ENCODE measurements around the gene HIPK4.
"Not testable (repeated sequence)": the region's sequence is repeated elsewhere in the genome, so short reads cannot be mapped to it uniquely, and the experiment has no call there.

Gene HIPK4

DNA sequence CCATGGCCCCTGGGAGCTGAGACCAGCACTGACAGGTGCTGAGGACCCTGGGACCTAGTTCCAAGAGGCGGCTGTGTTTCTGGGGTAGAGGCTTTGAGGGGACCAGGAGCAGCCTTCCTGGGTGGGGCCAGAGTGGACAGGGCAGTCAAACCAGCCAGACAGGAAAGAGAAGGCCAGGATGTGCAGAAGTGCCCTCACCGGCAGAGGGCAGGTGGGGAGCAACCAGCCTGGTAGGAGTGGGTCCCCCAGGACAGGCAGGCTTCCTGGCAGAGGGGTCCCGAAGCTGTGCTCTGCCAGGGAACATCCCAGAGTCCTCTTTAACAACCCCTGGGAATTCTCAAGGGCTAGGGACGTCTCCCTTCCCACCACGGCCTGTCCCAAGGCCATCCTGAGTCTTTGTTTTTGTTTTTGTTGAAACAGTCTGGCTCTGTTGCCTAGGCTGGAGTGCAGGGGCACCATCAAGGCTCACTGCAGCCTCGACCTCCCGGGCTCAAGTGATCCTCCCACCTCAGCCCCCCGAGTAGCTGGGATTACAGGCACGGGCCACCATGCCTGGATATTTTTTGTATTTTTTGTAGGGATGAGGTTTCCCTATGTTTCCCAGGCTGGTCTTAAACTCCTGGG, 3.0 kb upstream of the HIPK4 start:
- DNase-seq: no peak

DNA sequence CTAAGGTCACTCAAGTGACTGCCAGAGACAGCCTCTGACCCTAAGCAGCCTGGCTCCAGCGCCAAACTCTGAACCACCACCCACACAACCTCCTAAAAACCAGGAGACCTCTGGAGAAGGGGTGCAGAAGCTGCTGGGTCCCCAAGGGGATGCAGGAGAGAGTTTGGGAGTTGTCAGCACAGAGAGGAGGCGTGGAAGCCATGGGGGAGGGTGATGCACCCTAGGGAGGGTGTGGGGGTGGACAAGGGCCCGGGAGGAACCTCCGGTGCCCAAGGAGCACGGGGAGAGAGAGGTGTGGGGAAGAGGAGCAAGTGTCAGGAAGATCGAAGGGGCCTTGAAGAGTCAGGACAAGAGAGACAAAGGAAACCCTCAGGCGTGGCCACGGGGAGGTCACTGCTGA, 2.1 kb upstream of the HIPK4 start:
- no peak for DNase-seq

DNA sequence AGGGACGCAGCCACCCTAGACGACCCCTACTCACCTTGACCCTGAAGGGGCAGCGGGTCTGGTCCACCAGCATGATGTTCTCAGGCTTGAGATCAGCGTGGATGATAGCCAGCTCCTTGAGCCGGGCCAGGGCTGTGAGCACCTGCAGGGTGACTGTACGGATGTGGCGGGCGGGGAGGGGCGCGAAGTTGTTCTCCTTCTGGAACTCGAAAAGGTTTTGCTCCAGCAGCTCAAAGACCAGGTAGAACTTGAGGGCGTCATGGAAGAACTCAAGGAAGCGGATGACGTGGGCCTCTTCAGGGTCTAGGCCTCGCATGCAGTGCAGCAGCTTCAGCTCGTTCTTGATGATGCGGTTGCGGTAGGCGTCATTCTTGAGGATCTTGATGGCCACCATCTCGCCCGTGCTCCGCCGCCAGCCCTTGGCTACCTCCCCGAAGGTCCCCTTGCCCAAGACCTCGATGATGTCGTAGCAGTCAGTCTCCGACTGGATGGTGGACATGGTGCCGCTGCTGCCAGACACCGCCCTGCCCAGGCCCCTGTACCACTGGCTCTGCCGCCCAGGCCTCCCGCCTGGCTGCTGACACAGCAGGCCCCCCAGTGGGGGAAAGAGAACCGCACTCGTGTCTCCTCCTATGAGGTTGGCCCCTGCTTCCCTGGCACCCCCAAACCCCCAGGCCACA, 437 bp downstream of the HIPK4 start:
- DNase-seq: no peak

DNA sequence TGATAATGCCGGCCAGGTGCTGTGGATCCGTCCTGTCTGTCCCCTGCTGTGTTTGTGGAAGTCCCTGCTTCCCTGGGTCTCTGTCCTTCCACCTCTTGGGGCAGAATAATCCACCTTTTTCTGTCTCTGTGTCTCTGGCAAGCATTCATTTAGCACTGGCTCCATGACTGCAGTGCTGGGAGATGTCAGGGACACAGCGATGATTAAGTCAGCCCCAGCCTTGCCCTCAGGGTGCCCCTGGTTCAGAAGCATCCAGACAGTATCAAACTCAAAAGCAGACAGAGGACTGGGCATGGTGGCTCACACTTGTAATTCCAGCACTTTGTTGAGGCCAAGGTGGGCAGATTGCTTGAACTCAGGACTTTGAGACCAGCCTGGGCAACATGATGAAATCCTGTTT, 1.5 kb downstream of the HIPK4 start:
- no peak for DNase-seq

DNA sequence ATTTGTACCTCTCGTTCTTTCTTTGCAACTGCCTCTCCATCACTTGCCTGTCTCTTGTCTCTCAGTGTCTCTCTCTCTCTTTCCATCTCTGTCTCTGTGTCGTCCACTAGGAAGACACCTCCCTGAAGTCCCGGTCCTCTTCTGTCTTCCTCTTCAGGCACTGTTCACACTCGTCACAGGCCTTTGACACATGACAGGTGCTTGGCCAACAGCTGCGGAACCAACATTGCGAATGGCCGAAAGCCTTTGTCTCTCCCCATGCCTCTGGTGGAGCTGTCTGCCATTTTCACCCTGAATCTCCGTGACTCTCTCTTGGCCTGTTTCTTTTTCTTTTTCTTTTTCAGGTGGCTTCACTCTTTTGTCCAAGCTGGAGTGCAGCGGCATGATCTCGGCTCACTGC, 2.8 kb downstream of the HIPK4 start:
- DNase-seq: no peak

DNA sequence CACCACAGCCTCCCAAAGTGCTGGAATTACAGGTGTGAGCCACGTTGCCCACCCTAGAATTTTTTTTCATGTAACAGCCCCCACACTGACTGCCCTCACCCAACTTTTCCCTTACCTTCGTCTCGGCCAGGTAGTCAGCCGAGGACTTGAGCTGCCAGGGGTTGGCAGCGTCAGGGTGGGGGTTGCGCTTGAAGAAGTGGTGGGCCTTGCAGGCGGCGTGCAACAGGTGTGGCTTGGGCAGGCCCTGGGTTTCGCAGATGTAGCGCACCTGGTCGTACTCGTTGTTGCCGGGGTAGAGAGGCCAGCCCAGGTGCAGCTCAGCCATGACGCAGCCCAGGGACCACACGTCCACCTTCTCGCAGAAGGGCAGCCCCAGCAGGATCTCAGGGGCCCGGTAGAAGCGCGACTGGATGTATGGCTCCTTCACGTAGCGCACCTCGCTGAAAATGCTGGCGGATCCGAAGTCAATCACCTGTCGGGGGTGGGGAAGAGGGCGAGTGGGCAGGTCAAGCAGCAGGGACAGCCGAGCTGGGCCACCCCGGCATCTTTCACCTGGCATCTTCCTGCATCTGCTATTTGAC, 6.2 kb downstream of the HIPK4 start:
- DNase-seq: no peak

DNA sequence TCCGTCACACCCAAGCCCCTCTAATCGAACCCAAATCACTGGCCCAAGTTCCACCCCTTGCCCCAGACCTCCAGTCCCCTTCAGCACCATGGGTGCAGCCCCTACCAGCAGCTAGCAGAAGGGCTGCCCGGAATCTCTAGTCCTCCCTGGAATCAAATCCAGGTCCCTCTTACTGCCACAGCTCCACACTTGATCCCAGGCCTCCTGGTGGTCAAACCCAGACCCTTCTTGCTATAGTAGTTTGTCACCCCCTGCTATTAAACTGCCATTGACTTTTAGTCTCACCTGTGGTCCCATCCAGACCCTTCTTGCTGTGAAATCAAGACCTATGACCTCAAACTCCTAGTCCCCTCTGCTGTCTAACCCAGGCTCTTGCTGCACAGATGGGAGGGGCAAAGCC, 8.7 kb downstream of the HIPK4 start:
- DNase-seq: no peak

DNA sequence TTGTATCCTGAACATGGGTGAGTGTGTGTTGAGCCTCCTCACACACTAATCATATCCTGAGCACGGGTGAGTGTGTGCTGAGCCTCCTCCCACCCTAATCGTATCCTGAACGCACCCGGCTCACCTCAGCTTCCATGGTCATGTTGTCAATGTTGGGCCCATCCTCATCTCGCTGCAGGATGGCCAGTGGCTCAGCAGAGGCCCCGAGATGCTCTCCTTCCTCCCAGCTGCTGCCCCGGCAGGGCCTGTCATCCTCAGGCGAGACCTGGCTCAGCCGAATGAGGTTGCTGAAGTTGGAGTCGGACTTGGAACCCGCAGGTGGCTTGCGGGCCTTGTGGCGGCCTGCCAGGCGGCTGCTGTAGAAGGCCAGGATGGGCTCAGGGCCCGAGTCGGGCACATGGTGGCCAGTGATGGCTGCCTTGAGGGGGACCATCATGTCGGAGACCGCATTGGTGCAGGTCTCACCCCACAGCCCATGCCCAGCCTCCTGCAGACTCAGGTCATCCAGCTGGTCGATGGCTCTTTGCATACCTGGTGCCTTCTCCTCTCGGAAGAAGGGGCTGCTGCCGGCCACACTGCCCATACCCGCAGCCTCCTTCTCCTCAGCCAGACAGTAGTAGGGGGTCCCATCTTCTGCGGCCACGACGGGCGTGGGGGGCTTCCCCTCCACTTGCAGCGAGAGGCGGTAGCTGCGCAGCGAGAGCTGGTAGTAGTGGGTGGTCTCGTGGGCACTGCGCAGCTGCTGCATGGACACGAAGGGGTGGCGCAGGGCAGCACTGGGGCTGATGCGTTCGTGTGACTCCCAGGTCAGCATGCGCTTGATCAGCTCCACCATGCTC, 9.6 kb downstream of the HIPK4 start:
- no peak for DNase-seq

DNA sequence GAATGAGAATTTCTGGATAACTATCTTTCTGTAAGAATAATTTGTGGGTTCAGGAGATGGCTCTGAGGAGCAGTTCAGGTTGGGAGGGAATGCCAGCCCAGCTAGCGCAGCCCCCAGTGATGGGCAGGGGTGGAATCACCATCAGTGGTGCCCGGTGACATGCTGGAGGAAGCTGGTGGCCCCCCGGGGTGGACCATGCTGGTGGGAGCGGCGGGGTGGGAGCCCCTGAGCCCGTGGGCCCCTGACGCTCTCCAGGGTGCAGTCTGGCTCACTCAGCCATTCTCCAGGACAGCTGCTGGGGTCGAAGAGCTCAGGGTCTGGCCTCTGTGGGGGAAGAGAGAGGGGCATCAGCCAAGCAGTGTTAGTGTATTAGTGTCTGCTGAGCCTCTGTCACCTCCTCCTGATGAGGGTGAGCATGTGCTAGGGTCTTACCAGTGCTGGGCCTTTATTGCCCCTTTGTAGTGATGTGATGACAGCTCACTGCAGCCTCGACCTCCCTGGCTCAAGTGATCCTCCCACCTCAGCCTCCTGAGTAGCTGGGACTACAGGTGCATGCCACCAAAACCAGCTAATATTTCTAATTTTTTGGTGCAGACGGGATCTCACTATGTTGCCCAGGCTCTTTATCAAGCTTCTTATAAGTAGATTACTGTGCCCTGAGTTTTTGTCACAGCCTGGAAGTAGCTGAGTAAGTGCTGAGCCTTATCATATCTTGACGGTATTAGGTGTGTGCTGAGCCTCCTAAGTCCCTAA, 10.4 kb downstream of the HIPK4 start:
- DNase-seq: no peak

DNA sequence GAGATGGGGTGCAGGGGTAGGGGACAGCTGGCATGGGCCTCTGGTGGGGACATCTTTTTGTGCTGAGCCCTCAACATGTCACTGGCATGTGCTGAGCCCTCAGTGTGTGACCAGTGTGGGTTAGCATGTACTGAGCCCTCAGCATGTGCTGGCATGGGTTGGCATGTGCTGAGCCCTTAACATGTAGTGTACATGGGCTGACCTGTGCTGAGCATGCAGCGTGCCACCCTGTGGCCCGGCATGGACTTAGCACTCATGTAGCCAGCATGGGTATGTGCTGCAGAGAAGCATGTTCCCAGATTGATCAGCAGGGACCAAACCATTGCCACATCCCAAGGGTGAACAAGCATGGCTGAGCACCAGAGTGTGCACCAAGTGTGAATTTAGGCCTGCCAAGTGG, 11.5 kb downstream of the HIPK4 start:
- DNase-seq: no peak

DNA sequence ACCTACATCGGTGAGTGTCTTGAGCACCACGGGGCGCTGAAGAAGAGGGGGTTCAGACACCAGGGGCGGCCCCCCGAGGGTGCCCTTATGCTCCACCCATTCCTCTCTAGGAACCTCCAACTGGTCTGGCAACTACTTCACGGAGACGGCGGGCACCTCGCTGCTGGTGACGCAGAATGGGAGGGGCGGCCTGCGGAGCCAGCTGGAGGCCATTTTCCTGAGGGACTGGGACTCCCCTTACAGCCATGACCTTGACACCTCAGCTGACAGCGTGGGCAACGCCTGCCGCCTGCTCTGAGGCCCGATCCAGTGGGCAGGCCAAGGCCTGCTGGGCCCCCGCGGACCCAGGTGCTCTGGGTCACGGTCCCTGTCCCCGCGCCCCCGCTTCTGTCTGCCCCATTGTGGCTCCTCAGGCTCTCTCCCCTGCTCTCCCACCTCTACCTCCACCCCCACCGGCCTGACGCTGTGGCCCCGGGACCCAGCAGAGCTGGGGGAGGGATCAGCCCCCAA, 12.1 kb downstream of the HIPK4 start:
- no peak for DNase-seq

DNA sequence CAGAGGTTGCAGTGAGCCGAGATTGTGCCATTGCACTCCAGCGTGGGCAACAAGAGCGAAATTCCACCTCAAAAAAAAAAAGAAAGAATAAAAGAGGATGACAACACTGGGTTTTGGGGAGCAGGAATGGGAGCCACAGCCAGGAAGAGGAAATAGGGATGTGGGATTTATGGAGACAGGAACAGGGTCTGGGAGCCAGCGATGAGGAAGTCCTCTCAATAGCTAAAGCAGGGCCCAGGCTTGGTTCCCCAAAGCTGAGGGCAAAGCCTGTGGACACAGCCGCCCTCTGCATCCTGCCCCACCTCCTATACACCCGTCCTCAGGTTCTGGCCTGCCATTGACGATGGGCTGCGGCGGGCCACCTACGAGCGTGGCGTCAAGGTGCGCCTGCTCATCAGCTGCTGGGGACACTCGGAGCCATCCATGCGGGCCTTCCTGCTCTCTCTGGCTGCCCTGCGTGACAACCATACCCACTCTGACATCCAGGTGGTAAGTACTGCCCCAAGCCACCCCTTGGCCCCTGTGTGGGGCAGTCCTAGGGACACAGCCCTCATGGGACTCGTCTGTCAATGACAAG, 13.6 kb downstream of the HIPK4 start:
- no peak for DNase-seq

DNA sequence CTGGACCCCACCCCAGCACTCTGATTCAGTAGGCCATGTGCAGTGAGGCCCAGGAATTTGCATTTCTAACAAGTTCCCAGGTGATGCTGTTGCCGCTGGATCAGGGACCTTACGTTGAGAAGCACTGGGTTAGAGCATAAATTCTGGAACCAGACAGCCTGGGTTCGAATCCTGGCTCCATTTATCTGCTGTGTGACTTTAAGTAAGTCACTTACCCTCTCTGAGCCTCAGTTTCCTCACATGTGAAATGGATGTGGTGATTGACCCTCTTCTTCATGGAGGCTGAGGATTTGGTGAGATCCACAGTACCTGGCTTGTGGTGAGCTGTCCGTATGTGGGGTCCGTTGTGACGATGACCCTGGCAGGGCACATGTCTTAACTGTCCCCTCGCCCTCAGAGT, 15.9 kb downstream of the HIPK4 start:
- DNase-seq: no peak

DNA sequence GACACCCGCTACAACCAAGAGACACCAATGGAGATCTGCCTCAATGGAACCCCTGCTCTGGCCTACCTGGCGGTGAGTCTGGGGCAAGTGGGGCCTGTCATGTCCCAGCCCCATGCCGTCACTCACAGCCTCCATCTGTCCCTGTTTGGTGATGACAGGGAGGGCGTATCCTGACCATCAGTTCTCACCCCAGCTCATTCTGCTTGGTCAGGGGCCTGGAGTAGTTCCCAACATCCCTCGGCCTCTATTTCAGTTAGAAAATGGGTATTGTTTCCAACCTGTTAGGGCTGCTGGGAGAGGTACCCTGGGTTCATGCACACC, 18.2 kb downstream of the HIPK4 start:
- no peak for DNase-seq

DNA sequence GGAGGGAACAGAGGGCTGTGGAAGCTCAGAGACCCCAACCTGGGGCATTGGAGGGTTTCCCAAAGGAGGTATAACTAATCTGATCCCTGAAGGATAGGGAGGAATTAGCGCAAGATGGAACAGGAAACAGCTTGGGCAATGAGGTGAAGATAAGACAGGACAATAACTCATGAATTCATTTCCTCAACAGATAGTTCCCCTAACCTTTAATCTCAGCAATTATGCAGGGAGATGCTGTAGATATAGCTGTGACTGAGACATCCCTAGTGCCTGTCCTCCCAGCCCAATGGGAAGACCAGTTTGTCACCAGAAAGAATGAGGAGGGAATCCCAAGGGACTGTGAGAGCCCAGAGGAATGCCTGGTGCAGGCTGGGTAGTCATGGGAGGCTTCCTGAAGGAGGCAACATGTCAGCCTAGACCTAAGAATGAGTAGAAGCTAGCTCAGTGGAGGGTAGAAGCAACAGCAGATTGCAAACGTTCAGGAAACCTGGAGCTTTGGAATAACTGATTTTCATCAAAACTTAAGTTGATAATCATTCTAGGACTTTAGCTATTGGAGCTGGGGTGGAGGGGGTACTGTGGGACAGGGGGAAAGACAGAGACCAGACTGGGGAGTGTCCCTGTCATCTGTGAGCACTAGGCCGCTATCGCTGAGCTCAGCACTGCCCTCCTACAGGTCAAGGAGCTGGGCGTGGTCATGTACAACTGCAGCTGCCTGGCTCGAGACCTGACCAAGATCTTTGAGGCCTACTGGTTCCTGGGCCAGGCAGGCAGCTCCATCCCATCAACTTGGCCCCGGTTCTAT, 18.8 kb downstream of the HIPK4 start:
- DNase-seq: no peak

DNA sequence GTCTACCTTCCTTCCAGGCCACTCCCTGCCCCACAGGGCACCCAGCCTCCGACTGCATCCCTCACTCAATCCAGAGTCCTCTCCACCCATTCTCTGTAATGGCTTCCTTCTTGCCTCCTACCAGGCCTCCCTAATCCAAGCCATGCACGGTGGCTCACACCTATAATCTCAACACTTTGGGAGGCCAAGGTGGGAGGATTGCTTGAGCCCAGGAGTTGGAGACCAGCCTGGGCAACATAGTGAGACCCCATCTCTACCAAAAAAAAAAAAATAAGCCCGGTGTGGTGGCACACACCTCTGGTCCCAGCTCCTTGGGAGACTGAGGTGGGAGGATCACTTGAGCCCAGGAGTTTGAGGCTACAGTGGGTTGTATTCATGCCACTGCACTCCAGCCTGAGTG, 19.7 kb downstream of the HIPK4 start:
- not testable (repeated sequence) for DNase-seq

DNA sequence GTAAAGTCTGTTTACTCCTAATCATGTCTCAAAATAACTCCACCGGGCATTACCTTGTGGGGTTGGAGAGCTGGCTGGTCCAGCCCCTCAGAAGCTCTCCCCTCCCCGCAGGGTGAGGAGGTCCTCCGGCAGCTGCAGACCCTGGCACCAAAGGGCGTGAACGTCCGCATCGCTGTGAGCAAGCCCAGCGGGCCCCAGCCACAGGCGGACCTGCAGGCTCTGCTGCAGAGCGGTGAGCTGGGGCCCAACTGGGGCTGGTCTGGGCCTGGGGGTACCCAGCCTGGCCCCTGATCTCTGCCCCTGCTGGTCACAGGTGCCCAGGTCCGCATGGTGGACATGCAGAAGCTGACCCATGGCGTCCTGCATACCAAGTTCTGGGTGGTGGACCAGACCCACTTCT, 20.2 kb downstream of the HIPK4 start:
- no peak for DNase-seq

DNA sequence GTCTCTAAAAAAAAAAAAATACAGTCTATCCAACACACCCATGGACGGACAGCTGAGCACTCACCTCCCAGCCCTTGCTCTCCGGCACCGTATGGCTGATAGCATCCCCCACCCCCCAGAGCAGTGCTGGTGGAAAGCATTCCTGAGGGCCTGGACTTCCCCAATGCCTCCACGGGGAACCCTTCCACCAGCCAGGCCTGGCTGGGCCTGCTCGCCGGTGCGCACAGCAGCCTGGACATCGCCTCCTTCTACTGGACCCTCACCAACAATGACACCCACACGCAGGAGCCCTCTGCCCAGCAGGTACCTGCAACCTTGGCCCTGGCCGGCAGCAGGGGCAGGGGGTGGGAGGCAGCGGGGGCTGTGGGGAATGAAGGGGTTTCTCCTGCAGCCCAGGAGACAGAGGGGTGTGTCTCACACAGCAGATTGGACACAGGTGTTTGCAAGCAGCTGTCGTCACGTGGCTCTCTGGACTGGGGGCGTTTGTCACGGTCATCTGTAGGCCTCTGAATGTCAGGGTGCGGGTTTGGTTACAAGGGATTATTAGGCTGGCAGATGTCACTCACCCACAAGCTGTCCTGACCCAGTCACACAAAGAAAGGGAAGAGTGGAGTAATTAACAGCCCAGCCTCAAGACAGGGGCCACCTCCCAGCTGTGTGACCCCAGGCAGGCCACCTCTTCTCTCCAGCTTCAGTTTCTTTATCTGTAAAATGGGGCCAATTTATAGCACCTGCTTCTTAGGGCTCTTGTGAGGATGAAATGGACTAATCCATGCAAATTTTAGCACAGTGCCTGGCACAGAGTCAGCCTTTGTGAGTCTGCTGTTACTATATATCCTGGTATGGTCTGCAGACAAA, 22.2 kb downstream of the HIPK4 start:
- DNase-seq: no peak

DNA sequence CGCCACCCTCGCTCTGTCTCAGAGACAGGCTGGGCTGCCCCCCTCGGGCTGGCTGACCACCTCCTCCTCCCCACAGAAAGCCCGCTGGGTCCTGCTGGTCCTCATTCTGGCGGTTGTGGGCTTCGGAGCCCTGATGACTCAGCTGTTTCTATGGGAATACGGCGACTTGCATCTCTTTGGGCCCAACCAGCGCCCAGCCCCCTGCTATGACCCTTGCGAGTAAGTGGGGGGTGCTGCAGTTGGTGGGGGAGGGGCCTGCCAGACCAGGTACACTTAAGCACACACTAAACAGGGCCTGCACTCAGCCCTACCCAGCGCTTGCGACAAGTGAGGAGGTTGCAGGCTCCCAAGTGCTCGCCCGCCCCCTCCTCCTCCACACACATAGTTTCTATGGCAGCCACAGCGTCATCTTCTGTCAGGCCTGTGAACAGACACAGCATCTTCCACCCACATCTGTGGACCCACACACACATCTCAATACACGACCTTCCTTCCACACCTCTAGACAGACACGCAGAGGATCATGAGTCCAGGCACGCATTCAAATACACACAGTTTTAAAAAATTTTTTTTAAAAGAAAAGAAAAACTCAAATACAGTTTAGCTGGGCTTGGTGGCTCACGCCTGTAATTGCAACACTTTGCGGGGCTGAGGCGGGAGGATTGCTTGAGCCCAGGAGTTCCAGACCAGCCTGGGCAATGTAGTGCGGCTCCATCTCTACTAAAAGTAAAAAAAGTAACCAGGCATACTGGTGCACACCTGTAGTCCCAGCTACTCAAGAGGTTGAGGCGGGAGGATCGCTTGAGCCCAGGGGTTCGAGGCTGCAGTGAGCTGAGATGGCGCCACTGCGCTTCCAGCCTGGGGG, 23.1 kb downstream of the HIPK4 start:
- DNase-seq: no peak
